Neural progenitor cell (in vitro differentiated cells): ENCODE results near the gene FARS2. TPM values are rescaled to one million over a fixed set of nuclear protein-coding genes. Genes with fewer than 3 reads are reported as not detected.

ENCODE experiments used
- DNase-seq: peaks from one replicate; pipeline ENCODE4 v3.0.0-alpha.2; 2016; ENCODE audit warnings: low spot score
- H2AFZ ChIP-seq: fragments of 200-600 bp; sonication (generic); replicated peaks from 2 replicates; pipeline ENCODE4 v1.6.1; 2016; ENCODE audit warnings: antibody characterized with exemption
- H3F3A ChIP-seq: fragments of 200-600 bp; sonication (generic); 2 replicates; pipeline ENCODE4 v1.6.1; 2016; ENCODE audit warnings: antibody characterized with exemption, low read depth
- H3K27ac ChIP-seq: fragments of 200-600 bp; sonication (generic); 2 replicates; pipeline ENCODE4 v1.5.1; 2016; ENCODE audit warnings: mild to moderate bottlenecking
- H3K27me3 ChIP-seq: fragments of 200-600 bp; sonication (generic); 2 replicates; pipeline ENCODE4 v1.6.1; 2016; ENCODE audit warnings: mild to moderate bottlenecking, moderate library complexity
- H3K36me3 ChIP-seq: fragments of 200-600 bp; sonication (generic); 2 replicates; pipeline ENCODE4 v1.5.1; 2016
- H3K4me1 ChIP-seq: fragments of 200-600 bp; sonication (generic); 2 replicates; pipeline ENCODE4 v1.6.1; 2016; ENCODE audit warnings: mixed run types
- H3K4me2 ChIP-seq: fragments of 200-600 bp; sonication (generic); 2 replicates; pipeline ENCODE4 v1.6.1; 2016
- H3K4me3 ChIP-seq: fragments of 200-600 bp; sonication (generic); 2 replicates; pipeline ENCODE4 v1.5.1; 2016
- H3K79me2 ChIP-seq: fragments of 200-600 bp; sonication (generic); 2 replicates; pipeline ENCODE4 v1.6.1; 2016; ENCODE audit warnings: low read depth
- H3K9ac ChIP-seq: fragments of 200-600 bp; sonication (generic); 2 replicates; pipeline ENCODE4 v1.6.1; 2016
- H3K9me3 ChIP-seq: fragments of 200-600 bp; sonication (generic); 2 replicates; pipeline ENCODE4 v1.5.1; 2016; ENCODE audit warnings: low read depth
- H4K20me1 ChIP-seq: fragments of 200-600 bp; sonication (generic); 2 replicates; pipeline ENCODE4 v1.6.1; 2016; ENCODE audit warnings: low read depth
- H3K27ac Mint-ChIP-seq: 3 replicates; pipeline ENCODE4 v1.8.0; 2021; ENCODE audit warnings: mixed read lengths
- H3K27me3 Mint-ChIP-seq: 2 replicates; pipeline ENCODE4 v1.8.0; 2022; ENCODE audit warnings: low read depth, mild to moderate bottlenecking, inconsistent platforms, moderate library complexity, mixed read lengths; ENCODE audit not compliant: insufficient read depth
- H3K36me3 Mint-ChIP-seq: 3 replicates; pipeline ENCODE4 v1.8.0; 2021; ENCODE audit warnings: mixed read lengths
- H3K4me1 Mint-ChIP-seq: 3 replicates; pipeline ENCODE4 v1.8.0; 2021; ENCODE audit warnings: mixed read lengths
- H3K4me3 Mint-ChIP-seq: 3 replicates; pipeline ENCODE4 v1.8.0; 2021; ENCODE audit warnings: mild to moderate bottlenecking, moderate library complexity, mixed read lengths
- H3K9me3 Mint-ChIP-seq: 3 replicates; pipeline ENCODE4 v1.8.0; 2020; ENCODE audit warnings: mixed read lengths
- CTCF ChIP-seq: fragments of 200-600 bp; sonication (generic); IDR thresholded peaks from 2 replicates; pipeline ENCODE4 v1.5.1; 2017; ENCODE audit warnings: antibody characterized with exemption, mild to moderate bottlenecking
- EZH2 ChIP-seq: fragments of 200-600 bp; sonication (generic); IDR thresholded peaks from 2 replicates; pipeline ENCODE4 v1.6.1; 2017; ENCODE audit warnings: antibody characterized with exemption, mild to moderate bottlenecking, moderate library complexity
- EZH2phosphoT487 ChIP-seq: fragments of 200-600 bp; sonication (generic); IDR thresholded peaks from 2 replicates; pipeline ENCODE4 v1.6.1; 2017; ENCODE audit warnings: antibody characterized with exemption
- total RNA-seq: library from RNA; depleted of rRNA; stranded (reverse); fragments of >200 nt; gene quantifications from 2 replicates; pipeline ENCODE4 v1.2.3, GENCODE V29; 2015; ENCODE audit warnings: low replicate concordance

Gene FARS2
- total RNA-seq, 1 donor from 2014 or later: 10.8 TPM

GRCh38 chr6:5745081-5745480 lies 483.8 kb downstream of the FARS2 start:
- Mint-ChIP-seq H3K27me3 (peaks cover 2% of the 10 kb centered on the region), H3K36me3 (peaks cover 1% of the 10 kb centered on the region), H3K4me3 (no peak overlapping the region), H3K27ac (no peak overlapping the region), H3K4me1 (peaks cover 12% of the 10 kb centered on the region), H3K9me3 (no peaks in the 10 kb centered on the region)
- no peaks in the 10 kb centered on the region for H4K20me1 ChIP-seq
- no peaks in the 10 kb centered on the region for H3F3A ChIP-seq
- no peak for DNase-seq
- H2AFZ ChIP-seq: no peak overlapping the region
- no peaks in the 10 kb centered on the region for H3K9me3 ChIP-seq
- peaks cover 3% of the 10 kb centered on the region for H3K4me1 ChIP-seq
- no peak overlapping the region for H3K27ac ChIP-seq
- H3K4me3 ChIP-seq: no peak overlapping the region
- no peaks in the 10 kb centered on the region for H3K27me3 ChIP-seq
- H3K79me2 ChIP-seq: no peaks in the 10 kb centered on the region
- H3K4me2 ChIP-seq: no peak overlapping the region
- TF ChIP-seq EZH2phosphoT487 (no peak), CTCF (no peak), EZH2 (no peak)
- no peaks in the 10 kb centered on the region for H3K36me3 ChIP-seq
- H3K9ac ChIP-seq: no peak overlapping the region

GRCh38 chr6:5746053-5746758 lies 484.9 kb downstream of the FARS2 start:
- Histone ChIP-seq H3K4me2 (no peak overlapping the region), H3K36me3 (no peaks in the 10 kb centered on the region)
- H3K4me1 Mint-ChIP-seq: peaks cover 3% of the 10 kb centered on the region

GRCh38 chr6:5746759-5747130 lies 485.4 kb downstream of the FARS2 start:
- no peak overlapping the region for H3K9ac ChIP-seq
- Mint-ChIP-seq H3K9me3 (peaks cover 3% of the 10 kb centered on the region), H3K4me3 (no peak overlapping the region), H3K27ac (no peak overlapping the region), H3K36me3 (peaks cover 5% of the 10 kb centered on the region), H3K4me1 (peaks cover 6% of the 10 kb centered on the region), H3K27me3 (peaks cover 2% of the 10 kb centered on the region)
- H3K4me3 ChIP-seq: no peak overlapping the region
- no peaks in the 10 kb centered on the region for H3K27me3 ChIP-seq
- no peaks in the 10 kb centered on the region for H4K20me1 ChIP-seq
- no peaks in the 10 kb centered on the region for H3K79me2 ChIP-seq
- no peak for DNase-seq
- H3K4me1 ChIP-seq: peaks cover 10% of the 10 kb centered on the region
- H3K27ac ChIP-seq: no peak overlapping the region
- peaks cover under 1% of the 10 kb centered on the region for H3F3A ChIP-seq
- no peaks in the 10 kb centered on the region for H3K9me3 ChIP-seq
- H3K4me2 ChIP-seq: no peak overlapping the region
- H2AFZ ChIP-seq: no peak overlapping the region
- H3K36me3 ChIP-seq: no peaks in the 10 kb centered on the region
- no peak for TF ChIP-seq CTCF
- TF ChIP-seq EZH2phosphoT487: no peak
- TF ChIP-seq EZH2: no peak

More at GRCh38 chr6:5746053-5746758, 484.9 kb downstream of the FARS2 start:
- Histone ChIP-seq H3K79me2 (no peaks in the 10 kb centered on the region), H3K9ac (no peak overlapping the region), H3K9me3 (no peaks in the 10 kb centered on the region), H3K27me3 (no peaks in the 10 kb centered on the region), H3K4me1 (peaks cover 5% of the 10 kb centered on the region), H3K4me3 (no peak overlapping the region), H3F3A (no peaks in the 10 kb centered on the region), H4K20me1 (no peaks in the 10 kb centered on the region), H2AFZ (no peak overlapping the region), H3K27ac (no peak overlapping the region)
- Mint-ChIP-seq H3K27ac (no peak overlapping the region), H3K4me3 (no peak overlapping the region), H3K9me3 (peaks cover 3% of the 10 kb centered on the region), H3K27me3 (peaks cover 2% of the 10 kb centered on the region), H3K36me3 (peaks cover 5% of the 10 kb centered on the region)
- peak; percentile 63 for DNase-seq
- TF ChIP-seq CTCF (peak; percentile 66), EZH2phosphoT487 (no peak)
